Vagina (tissue), 2 donors: ENCODE data around the gene DAB1. TPM values are rescaled to one million over a fixed set of nuclear protein-coding genes. Genes with fewer than 3 reads are reported as not detected.

Experiments
- DNase-seq, 2 donors: peaks; one replicate each; pipeline ENCODE4 v3.0.0-alpha.2; 2017; ENCODE audit errors: extremely low spot score in 2 of 2
- H3K27ac ChIP-seq: fragments of 200-600 bp; sonication (generic); one replicate; pipeline ENCODE4 v1.5.1; 2019
- H3K27me3 ChIP-seq: fragments of 200-600 bp; sonication (generic); one replicate; pipeline ENCODE4 v1.5.1; 2019
- H3K36me3 ChIP-seq, 2 donors: fragments of 200-600 bp; sonication (generic); one replicate each; pipeline ENCODE4 v1.5.1; 2017 to 2019
- H3K4me1 ChIP-seq: fragments of 200-600 bp; sonication (generic); one replicate; pipeline ENCODE4 v1.5.1; 2019
- H3K4me3 ChIP-seq, 2 donors: fragments of 200-600 bp; sonication (generic); 1 replicate in 1 of 2; 2 replicates in 1 of 2; pipeline ENCODE4 v1.5.1; 2016 to 2019
- H3K9me3 ChIP-seq: fragments of 200-600 bp; sonication (generic); one replicate; pipeline ENCODE4 v1.5.1; 2019
- POLR2A ChIP-seq, 2 donors: fragments of 450-650 bp; IDR thresholded peaks; one replicate each; pipeline ENCODE4 v1.6.1; 2017; ENCODE audit warnings: antibody characterized with exemption in 2 of 2, mild to moderate bottlenecking in 2 of 2, moderate library complexity in 2 of 2
- POLR2AphosphoS5 ChIP-seq, 2 donors: sonication (generic); formaldehyde crosslinking; IDR thresholded peaks; one replicate each; pipeline ENCODE4 v1.9.0; 2017; ENCODE audit warnings: antibody characterized with exemption in 2 of 2, mild to moderate bottlenecking in 2 of 2, low read depth in 1 of 2; ENCODE audit not compliant: insufficient read depth in 1 of 2
- intact Hi-C: fragments of 100-400 bp; cut with DNase I; formaldehyde crosslinking; loops from one replicate; pipeline ENCODE4 v1.15.1; 2023
- total RNA-seq: library from RNA; depleted of rRNA; stranded (reverse); fragments of >200 nt; gene quantifications from one replicate; pipeline ENCODE4 v1.2.3, GENCODE V29; 2016
- TF ChIP-seq, protein P1 (sequence below), 3 experiments: fragments of 450-650 bp in 2 of 3; fragments of 200-600 bp in 1 of 3; sonication (generic) in 1 of 3; IDR thresholded peaks; one replicate each; pipeline ENCODE4 v1.5.1; 2017 to 2019; ENCODE audit warnings: antibody characterized with exemption in 3 of 3, mild to moderate bottlenecking in 2 of 3, moderate library complexity in 2 of 3

Gene DAB1
- total RNA-seq, 1 donor from 2014 or later = 0.25 TPM

DNA sequence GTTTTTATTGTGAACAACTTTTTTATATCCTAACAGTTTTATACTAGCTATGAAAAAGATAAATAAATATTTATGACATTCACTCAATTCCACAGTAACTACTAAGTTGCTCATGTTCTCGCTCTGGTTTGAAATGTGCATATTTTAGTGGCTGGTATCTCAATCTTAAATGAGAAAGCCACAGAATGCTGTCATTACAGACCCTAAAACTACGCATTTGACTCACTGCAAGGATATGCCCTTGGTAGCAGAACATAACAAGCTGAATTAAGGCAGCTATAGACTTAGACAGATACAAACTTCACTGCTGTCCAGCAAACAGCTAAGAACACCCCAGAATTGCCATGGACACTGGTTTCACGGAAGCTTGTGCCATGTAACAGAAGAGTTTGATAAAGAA lies 19.0 kb downstream of the DAB1 start:
- intact Hi-C loops = loop anchor here (10.0 kb wide), 1 partner anchor 220 kb away; no protein-coding TSS in a partner anchor
- no peaks in the 10 kb centered on the region for H3K27me3 ChIP-seq
- H3K9me3 ChIP-seq = no peaks in the 10 kb centered on the region
- no peaks in the 10 kb centered on the region for H3K4me1 ChIP-seq
- TF ChIP-seq POLR2A (IDR thresholded peaks at IDR 0.05) (no peak), POLR2AphosphoS5 (IDR thresholded peaks at IDR 0.05; ENCODE audit: insufficient read depth in 1 of 2, low read depth in 1 of 2) (no peak)
- TF ChIP-seq, protein P1, sequence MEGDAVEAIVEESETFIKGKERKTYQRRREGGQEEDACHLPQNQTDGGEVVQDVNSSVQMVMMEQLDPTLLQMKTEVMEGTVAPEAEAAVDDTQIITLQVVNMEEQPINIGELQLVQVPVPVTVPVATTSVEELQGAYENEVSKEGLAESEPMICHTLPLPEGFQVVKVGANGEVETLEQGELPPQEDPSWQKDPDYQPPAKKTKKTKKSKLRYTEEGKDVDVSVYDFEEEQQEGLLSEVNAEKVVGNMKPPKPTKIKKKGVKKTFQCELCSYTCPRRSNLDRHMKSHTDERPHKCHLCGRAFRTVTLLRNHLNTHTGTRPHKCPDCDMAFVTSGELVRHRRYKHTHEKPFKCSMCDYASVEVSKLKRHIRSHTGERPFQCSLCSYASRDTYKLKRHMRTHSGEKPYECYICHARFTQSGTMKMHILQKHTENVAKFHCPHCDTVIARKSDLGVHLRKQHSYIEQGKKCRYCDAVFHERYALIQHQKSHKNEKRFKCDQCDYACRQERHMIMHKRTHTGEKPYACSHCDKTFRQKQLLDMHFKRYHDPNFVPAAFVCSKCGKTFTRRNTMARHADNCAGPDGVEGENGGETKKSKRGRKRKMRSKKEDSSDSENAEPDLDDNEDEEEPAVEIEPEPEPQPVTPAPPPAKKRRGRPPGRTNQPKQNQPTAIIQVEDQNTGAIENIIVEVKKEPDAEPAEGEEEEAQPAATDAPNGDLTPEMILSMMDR (IDR thresholded peaks at IDR 0.05) = no peak
- no peak overlapping the region for H3K27ac ChIP-seq
- H3K4me3 ChIP-seq = no peak overlapping the region
- no peak for DNase-seq
- no peaks in the 10 kb centered on the region for H3K36me3 ChIP-seq

GRCh38 chr1:57403201-57403600 lies 20.7 kb downstream of the DAB1 start:
- Histone ChIP-seq H3K36me3 (no peaks in the 10 kb centered on the region), H3K9me3 (no peaks in the 10 kb centered on the region), H3K27ac (no peak overlapping the region), H3K4me3 (no peak overlapping the region), H3K27me3 (no peaks in the 10 kb centered on the region), H3K4me1 (no peaks in the 10 kb centered on the region)
- DNase-seq = no peak
- intact Hi-C loops = loop anchor here (10.0 kb wide), 1 partner anchor 218 kb away; no protein-coding TSS in a partner anchor
- TF ChIP-seq, protein P1 (IDR thresholded peaks at IDR 0.05) = no peak
- TF ChIP-seq POLR2A (IDR thresholded peaks at IDR 0.05) = no peak
- no peak for TF ChIP-seq POLR2AphosphoS5 (IDR thresholded peaks at IDR 0.05; ENCODE audit: insufficient read depth in 1 of 2, low read depth in 1 of 2)

GRCh38 chr1:57401671-57402070 lies 22.2 kb downstream of the DAB1 start:
- DNase-seq = no peak
- TF ChIP-seq, protein P1 (IDR thresholded peaks at IDR 0.05) = no peak
- TF ChIP-seq POLR2A (IDR thresholded peaks at IDR 0.05) (no peak), POLR2AphosphoS5 (IDR thresholded peaks at IDR 0.05; ENCODE audit: insufficient read depth in 1 of 2, low read depth in 1 of 2) (no peak)
- no peak overlapping the region for H3K27ac ChIP-seq
- no peaks in the 10 kb centered on the region for H3K27me3 ChIP-seq
- H3K36me3 ChIP-seq = no peaks in the 10 kb centered on the region
- no peak overlapping the region for H3K4me3 ChIP-seq
- H3K4me1 ChIP-seq = no peaks in the 10 kb centered on the region
- no peaks in the 10 kb centered on the region for H3K9me3 ChIP-seq
- intact Hi-C loops = loop anchor here (10.0 kb wide), 1 partner anchor 217 kb away; no protein-coding TSS in a partner anchor

DNA sequence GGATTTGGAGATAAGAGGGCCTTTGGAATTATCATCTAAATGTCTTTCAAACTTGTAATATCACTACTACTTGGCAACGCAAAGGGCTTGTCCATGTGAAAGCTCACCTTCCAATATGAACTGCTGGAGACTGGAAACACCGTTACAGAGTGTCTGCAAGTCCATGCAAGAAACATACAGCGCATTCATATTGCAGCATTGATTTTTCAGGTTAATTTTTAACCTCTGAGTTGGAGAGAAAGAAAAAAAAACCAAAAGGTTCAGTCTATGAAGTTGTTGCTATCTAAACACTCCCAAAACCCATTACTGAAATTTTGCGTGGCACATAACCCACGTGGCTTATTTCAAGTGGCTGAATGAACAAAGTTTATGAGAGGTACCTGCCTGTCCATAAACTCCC lies 23.8 kb downstream of the DAB1 start:
- Histone ChIP-seq H3K36me3 (no peaks in the 10 kb centered on the region), H3K4me3 (no peak overlapping the region), H3K9me3 (no peaks in the 10 kb centered on the region), H3K4me1 (no peaks in the 10 kb centered on the region), H3K27ac (no peak overlapping the region), H3K27me3 (no peaks in the 10 kb centered on the region)
- intact Hi-C loops = loop anchor here (10.0 kb wide), 1 partner anchor 215 kb away; no protein-coding TSS in a partner anchor
- no peak for TF ChIP-seq POLR2A (IDR thresholded peaks at IDR 0.05)
- no peak for TF ChIP-seq POLR2AphosphoS5 (IDR thresholded peaks at IDR 0.05; ENCODE audit: insufficient read depth in 1 of 2, low read depth in 1 of 2)
- TF ChIP-seq, protein P1 (IDR thresholded peaks at IDR 0.05) = no peak
- DNase-seq = no peak

DNA sequence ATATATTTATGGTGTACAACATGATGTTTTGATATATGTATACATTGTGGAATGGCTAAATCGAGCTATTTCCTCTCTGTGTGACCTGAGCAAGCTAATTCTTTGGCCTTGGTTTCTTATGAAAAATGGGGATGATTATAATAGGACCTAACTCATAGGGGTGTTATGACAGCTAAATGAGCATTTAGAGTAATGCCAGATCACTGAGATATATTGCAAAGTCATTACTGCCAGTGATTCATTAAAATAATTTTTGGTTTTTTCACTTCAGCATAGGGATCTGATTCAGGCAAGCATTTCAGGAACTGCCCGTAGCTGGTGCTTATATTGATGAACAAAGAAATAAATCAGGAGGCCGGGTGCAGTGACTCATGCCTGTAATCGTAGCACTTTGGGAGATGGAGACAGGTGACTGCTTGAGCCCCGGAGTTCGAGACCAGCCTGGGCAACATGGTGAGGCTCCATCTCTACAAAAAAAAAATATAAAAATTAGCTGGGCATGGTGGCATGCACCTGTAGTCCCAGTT lies 30.7 kb downstream of the DAB1 start:
- no peak overlapping the region for H3K27ac ChIP-seq
- H3K27me3 ChIP-seq = no peaks in the 10 kb centered on the region
- no peak for DNase-seq
- intact Hi-C loops = no loop called here
- no peak overlapping the region for H3K4me3 ChIP-seq
- no peaks in the 10 kb centered on the region for H3K9me3 ChIP-seq
- TF ChIP-seq, protein P1 (IDR thresholded peaks at IDR 0.05) = no peak
- TF ChIP-seq POLR2AphosphoS5 (IDR thresholded peaks at IDR 0.05; ENCODE audit: insufficient read depth in 1 of 2, low read depth in 1 of 2) (no peak), POLR2A (IDR thresholded peaks at IDR 0.05) (no peak)
- H3K36me3 ChIP-seq = no peaks in the 10 kb centered on the region
- no peaks in the 10 kb centered on the region for H3K4me1 ChIP-seq
